Chondrocyte (in vitro differentiated cells): Measurements from ENCODE around the gene SHISA4. TPM values are rescaled to one million over a fixed set of nuclear protein-coding genes. Genes with fewer than 3 reads are reported as not detected.
A peak's percentile ranks its signal among the peaks of the same experiment; 100 is the strongest.

Experiments
- DNase-seq: peaks from one replicate; pipeline ENCODE4 v3.0.0; 2021; ENCODE audit warnings: mixed read lengths, low spot score
- H3K27ac Mint-ChIP-seq: one replicate; pipeline ENCODE4 v1.8.0; 2021; ENCODE audit warnings: mild to moderate bottlenecking, moderate library complexity, mixed read lengths; ENCODE audit not compliant: unreplicated experiment
- H3K27me3 Mint-ChIP-seq: 2 replicates; pipeline ENCODE4 v1.8.0; 2021; ENCODE audit warnings: low read depth, mixed read lengths
- H3K36me3 Mint-ChIP-seq: 2 replicates; pipeline ENCODE4 v1.8.0; 2021; ENCODE audit warnings: low read depth, mixed read lengths
- H3K4me1 Mint-ChIP-seq: 2 replicates; pipeline ENCODE4 v1.8.0; 2021; ENCODE audit warnings: low read depth, mild to moderate bottlenecking, mixed read lengths
- H3K4me3 Mint-ChIP-seq: one replicate; pipeline ENCODE4 v1.8.0; 2021; ENCODE audit warnings: mild to moderate bottlenecking, moderate library complexity, mixed read lengths; ENCODE audit not compliant: unreplicated experiment
- H3K9me3 Mint-ChIP-seq: 2 replicates; pipeline ENCODE4 v1.8.0; 2021; ENCODE audit warnings: low read depth, mixed read lengths
- total RNA-seq: library from RNA; stranded (reverse); gene quantifications from 3 replicates; pipeline ENCODE4 v1.2.1, GENCODE V29; 2021
- TF ChIP-seq, protein P1 (sequence below): fragments of 200-600 bp; sonication (generic); IDR thresholded peaks from 2 replicates; pipeline ENCODE4 v1.5.0; 2021; ENCODE audit warnings: antibody characterized with exemption, mild to moderate bottlenecking, moderate library complexity

SHISA4 gene
- total RNA-seq, 1 donor from 2014 or later = 37.7 TPM

- Mint-ChIP-seq H3K36me3 (no peaks in the 10 kb centered on the region), H3K4me3 (no peak overlapping the region), H3K4me1 (peaks cover 47% of the 10 kb centered on the region), H3K27ac (peak overlapping the region; percentile 91), H3K27me3 (no peaks in the 10 kb centered on the region), H3K9me3 (no peaks in the 10 kb centered on the region)
- DNase-seq = no peak
- TF ChIP-seq, protein P1, sequence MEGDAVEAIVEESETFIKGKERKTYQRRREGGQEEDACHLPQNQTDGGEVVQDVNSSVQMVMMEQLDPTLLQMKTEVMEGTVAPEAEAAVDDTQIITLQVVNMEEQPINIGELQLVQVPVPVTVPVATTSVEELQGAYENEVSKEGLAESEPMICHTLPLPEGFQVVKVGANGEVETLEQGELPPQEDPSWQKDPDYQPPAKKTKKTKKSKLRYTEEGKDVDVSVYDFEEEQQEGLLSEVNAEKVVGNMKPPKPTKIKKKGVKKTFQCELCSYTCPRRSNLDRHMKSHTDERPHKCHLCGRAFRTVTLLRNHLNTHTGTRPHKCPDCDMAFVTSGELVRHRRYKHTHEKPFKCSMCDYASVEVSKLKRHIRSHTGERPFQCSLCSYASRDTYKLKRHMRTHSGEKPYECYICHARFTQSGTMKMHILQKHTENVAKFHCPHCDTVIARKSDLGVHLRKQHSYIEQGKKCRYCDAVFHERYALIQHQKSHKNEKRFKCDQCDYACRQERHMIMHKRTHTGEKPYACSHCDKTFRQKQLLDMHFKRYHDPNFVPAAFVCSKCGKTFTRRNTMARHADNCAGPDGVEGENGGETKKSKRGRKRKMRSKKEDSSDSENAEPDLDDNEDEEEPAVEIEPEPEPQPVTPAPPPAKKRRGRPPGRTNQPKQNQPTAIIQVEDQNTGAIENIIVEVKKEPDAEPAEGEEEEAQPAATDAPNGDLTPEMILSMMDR = peak; percentile 51
Measured at GRCh38 chr1:201882665-201883132, 6.0 kb upstream of the SHISA4 start.

GRCh38 chr1:201883266-201883665, 5.4 kb upstream of the SHISA4 start:
- Mint-ChIP-seq H3K27ac (peak overlapping the region; percentile 91), H3K4me1 (peaks cover 50% of the 10 kb centered on the region), H3K27me3 (no peaks in the 10 kb centered on the region), H3K9me3 (no peaks in the 10 kb centered on the region), H3K4me3 (no peak overlapping the region), H3K36me3 (no peaks in the 10 kb centered on the region)
- TF ChIP-seq, protein P1 = no peak
- no peak for DNase-seq

- Mint-ChIP-seq H3K27ac (peak overlapping the region; percentile 91), H3K27me3 (no peaks in the 10 kb centered on the region), H3K9me3 (no peaks in the 10 kb centered on the region), H3K4me3 (no peak overlapping the region), H3K36me3 (no peaks in the 10 kb centered on the region), H3K4me1 (peaks cover 52% of the 10 kb centered on the region)
- no peak for DNase-seq
- TF ChIP-seq, protein P1 = no peak
Measured at GRCh38 chr1:201883786-201884185, 4.9 kb upstream of the SHISA4 start.

GRCh38 chr1:201884425-201884824, 4.3 kb upstream of the SHISA4 start:
- Mint-ChIP-seq H3K4me3 (no peak overlapping the region), H3K27me3 (no peaks in the 10 kb centered on the region), H3K4me1 (peaks cover 53% of the 10 kb centered on the region), H3K9me3 (no peaks in the 10 kb centered on the region), H3K36me3 (no peaks in the 10 kb centered on the region), H3K27ac (no peak overlapping the region)
- DNase-seq = no peak
- TF ChIP-seq, protein P1 = no peak

GRCh38 chr1:201885531-201886075, 3.1 kb upstream of the SHISA4 start:
- Mint-ChIP-seq H3K9me3 (no peaks in the 10 kb centered on the region), H3K36me3 (no peaks in the 10 kb centered on the region), H3K27me3 (no peaks in the 10 kb centered on the region), H3K4me3 (no peak overlapping the region), H3K4me1 (peaks cover 60% of the 10 kb centered on the region), H3K27ac (peak overlapping the region; percentile 63)
- TF ChIP-seq, protein P1 = no peak
- DNase-seq = no peak
